Posterior cingulate gyrus (tissue), 11 donors: ENCODE measurements around the gene HIGD2A.
"Not testable (repeated sequence)": the region's sequence is repeated elsewhere in the genome, so short reads cannot be mapped to it uniquely, and the experiment has no call there.

Source experiments
- DNase-seq, 10 donors: peaks; one replicate each; pipeline versions ENCODE4 v3.0.0 to v3.0.0-alpha.2; 2020 to 2021; ENCODE audit warnings: mixed read lengths in 3 of 10
- intact Hi-C: fragments of 100-400 bp; cut with DNase I; formaldehyde crosslinking; loops from one replicate; pipeline ENCODE4 v1.15.1; 2023

The HIGD2A gene

DNA sequence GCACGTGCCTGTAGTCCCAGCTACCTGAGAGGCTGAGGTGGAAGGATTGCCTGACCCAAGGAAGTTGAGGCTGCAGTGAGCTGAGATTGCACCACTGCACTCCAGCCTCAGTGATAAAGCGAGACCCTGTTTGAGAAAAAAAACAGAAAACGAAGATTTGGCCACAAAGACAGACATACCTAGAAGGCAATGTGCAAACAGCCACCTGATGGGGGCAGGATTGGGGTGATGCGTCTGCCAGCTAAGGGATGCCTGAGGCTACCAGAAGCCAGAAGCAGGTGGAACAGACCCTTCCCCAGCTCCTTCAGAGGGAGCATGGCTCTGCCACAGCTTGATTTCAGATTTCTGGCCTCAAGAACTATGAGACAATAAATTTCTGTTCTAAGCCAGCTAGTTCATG is 2.9 kb downstream of the HIGD2A start:
- DNase-seq, result peak in 1 of 10 donors; percentile 41
- intact Hi-C loops, result no loop called here

DNA sequence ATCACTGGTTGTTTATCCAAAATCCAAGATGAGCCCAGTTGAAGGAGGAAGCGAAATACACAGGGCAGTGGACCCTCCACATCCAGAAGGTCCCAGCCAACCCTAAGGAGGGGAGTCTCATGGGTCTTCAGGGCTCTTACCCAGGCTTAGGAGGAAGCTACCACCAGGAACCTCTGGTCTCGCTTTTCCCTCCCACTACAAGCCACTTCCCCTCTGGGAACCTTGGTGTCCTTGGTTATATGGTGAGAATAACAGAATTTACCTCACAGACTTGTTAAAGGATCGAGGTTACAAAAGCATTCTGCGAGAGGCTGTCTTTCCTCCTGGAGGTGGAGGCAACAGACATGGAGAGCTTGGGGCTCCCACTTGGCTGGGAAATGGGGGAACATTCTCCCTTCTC is 3.4 kb downstream of the HIGD2A start:
- DNase-seq, result peak in 1 of 10 donors; percentile 12
- intact Hi-C loops, result no loop called here

DNA sequence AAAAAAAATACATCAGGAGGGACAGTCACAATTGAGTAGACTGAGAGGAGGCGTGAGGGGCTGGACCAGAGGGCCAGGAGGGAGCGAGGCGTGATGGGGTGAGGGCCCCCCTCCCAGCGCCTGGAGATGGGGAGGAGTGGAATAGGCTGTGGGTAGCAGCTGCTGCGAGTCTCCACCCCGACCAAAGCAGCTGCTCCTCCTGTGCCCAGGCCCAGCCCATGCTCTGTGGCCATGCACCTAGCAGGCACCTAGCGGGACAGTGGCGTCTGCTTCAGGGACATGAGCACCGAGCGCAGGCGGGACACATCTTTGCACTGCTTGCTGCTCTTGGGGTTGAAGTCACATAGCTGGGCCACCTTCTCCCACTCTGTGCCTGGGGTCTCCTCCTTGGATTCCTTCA is 4.0 kb downstream of the HIGD2A start:
- intact Hi-C loops, result no loop called here
- peak in 1 of 10 donors; percentile 74 for DNase-seq

DNA sequence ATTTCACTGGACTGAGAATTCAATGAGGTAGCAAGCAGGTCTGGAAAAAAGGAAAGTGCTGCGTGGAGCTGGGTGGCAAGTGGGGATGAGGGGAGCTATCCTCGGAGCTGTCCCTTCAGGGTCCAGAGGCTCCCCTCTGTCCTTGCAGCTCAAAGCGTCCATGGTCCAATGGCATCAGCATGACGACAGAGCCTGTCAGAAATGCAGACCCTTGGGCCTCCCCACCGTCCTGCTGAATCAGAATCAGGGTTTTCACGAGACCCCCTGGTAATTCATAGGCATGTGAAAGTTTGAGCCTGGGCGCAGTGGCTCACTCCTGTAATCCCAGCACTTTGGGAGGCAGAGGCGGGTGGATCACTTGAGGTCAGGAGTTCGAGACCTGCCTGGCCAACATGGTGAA is 5.5 kb downstream of the HIGD2A start:
- DNase-seq, result peak in 1 of 10 donors; percentile 65
- intact Hi-C loops, result no loop called here

DNA sequence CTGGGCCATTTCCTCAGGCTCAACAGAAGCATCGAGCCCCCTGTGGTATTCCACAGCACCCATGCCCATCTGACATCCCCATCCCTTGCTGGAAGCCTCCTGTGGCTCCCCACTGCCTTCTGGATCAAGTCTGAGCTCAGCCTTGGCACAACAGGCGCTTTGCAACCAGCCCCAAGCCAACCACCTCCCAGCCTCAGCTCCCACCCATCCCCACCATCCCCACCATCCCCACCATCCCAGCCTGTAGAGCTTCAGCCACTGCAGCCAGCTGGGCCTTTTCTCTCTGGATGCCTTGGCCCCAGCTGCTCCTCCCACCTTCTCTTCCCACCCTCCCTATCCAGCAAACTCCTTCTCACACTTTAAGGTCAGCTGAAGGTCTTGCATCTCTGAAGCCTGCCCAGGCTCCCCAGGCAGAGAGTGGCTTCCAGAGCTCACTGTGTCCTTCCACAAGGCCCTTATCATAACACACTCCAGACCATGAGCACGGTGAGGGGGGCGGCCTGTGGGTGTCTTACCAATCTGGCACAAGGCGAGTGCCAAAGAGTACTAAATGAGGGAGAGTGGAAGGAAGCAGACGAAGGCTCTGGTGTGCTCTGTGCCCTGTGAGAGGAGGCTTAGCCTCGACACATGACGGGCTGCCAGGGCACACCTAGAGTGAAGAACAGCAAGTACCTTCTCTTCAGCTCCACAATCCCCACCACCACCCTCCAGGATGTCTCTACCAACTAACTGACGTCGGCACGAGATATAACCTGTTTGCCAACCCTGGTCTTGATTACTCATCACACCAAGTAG is 6.5 kb downstream of the HIGD2A start:
- peak in 1 of 10 donors; percentile 85 for DNase-seq
- intact Hi-C loops, result no loop called here

DNA sequence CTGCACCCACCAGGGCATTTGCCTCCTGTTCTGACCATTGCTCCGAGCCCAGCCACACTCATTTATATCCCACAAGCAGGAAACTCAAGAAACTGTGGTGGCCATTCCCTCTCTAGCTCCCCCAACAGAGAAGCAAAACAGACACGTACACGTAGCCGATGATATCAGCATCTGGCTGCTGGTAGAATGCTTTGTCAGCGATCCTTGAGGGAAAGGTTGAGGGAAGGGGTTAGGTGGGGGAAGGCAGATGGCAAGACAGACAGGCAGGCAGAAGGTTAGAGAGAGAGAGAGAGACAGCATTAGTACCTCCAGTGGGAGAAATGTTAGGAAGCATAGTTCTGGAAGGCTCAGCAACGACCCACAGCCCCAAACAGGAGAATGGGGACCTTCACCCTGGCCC is 7.8 kb downstream of the HIGD2A start:
- peak in 1 of 10 donors; percentile 57 for DNase-seq
- intact Hi-C loops, result no loop called here

DNA sequence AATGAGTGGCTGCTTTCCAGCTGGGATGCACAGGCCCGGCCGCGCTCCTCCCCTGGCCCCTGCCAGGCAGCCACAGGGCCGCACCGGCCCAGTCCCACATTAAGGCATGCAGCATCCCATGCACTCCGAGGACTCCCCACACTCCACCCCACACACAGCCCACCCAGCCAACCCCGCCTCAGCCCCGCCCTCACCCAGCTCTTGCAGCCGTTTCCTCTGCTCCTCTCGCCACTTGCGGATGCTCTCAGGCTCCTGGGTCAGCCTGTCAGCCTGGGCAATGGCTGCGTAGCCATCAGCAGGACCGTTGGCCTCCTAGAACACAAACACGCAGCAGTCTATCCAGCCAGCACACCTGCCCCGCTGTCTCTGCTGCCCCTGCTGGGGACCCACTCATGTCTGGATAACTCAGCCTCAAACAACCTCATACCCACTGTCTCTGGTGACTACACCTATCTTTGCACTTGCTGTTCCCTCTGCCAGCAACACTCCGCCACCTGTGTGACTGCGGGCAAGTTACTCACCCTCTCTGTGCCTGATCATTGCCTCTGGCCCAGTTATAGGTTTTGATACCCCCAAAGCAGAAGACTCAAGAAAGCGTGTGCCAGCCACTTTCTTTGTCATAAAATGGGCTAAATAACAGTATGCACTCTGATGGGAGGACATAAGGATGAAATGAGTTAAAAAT is 9.3 kb downstream of the HIGD2A start:
- intact Hi-C loops, result no loop called here
- DNase-seq, result peak in 1 of 10 donors; percentile 57

DNA sequence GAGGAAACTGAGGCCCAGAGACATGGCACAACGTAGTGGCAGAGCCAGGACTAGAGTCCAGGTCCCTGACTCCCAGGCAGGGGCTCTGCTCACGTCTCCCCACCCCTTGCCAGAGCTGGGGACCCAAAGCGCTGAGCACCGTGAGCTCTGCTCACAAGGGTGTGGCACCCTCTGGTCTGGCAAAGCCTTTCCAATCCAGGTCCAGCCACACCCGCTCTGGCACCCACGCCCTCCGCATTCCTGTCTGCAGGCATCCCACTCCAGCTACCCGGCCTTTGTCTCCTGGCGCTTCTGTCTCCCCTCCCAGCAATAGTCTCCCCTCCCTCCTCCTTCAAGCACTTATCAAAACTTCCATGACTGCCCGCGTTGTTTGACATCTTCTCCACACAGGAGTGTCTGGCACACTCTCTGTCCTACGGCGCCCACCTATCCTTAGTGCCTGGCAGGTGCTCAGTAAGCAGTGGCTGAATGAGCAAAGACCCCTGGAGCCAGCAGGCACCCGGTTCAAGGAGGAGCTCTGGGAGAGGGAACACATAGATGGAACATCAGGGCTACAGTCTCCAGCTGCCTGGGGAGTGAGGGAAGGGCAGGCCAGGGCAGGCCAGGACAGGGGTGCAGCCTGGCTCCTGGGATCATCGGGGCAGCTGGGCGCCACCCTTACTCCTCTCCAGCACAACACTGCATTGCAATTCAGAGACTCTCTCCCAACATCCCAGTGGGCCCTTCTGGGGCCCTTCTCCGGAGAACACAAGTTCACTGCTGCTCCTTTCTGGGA is 12.0 kb downstream of the HIGD2A start:
- intact Hi-C loops, result no loop called here
- peak in 1 of 10 donors; percentile 74 for DNase-seq

DNA sequence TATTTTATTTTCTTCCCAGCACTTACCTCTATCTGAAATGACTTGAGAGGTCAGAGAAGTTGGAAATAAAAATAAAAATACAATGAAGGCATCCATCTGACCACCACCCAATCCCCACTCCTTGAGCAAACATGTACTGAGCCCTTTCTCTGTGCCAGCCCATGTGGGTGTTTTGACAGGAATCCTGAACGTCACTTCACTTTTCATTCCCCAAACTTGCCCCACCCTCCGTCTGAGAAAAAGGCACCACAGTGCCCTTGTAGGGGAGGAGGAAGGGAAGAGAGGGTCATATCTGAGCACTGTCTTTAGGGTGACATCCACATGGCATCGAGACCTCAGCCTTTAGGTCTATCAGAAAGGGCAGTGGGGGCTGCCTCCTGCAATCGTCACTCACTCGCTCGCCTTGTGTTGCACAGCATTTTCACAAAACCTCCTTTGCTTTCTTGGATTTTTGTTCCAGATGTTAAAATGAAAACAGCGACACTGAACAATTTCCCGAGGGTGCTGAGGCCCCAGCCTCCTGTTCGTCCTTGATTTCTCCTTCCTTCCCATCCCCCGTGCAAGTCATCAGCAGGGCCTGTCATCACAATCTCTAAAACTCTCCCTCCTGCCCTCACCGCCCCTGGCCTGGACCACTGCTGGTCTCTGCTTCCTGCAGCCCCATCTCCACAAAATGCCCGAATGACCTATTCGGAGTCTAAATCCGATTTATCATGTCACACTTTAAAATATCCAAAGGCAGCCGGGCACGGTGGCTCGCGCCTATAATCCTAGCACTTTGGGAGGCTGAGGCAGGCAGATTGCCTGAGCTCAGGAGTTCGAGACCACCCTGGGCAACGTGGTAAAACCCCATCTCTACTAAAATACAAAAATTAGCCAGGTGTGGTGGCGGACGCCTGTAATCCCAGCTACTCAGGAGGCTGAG is 13.0 kb downstream of the HIGD2A start:
- intact Hi-C loops, result no loop called here
- DNase-seq, result peak in 1 of 10 donors; percentile 43

DNA sequence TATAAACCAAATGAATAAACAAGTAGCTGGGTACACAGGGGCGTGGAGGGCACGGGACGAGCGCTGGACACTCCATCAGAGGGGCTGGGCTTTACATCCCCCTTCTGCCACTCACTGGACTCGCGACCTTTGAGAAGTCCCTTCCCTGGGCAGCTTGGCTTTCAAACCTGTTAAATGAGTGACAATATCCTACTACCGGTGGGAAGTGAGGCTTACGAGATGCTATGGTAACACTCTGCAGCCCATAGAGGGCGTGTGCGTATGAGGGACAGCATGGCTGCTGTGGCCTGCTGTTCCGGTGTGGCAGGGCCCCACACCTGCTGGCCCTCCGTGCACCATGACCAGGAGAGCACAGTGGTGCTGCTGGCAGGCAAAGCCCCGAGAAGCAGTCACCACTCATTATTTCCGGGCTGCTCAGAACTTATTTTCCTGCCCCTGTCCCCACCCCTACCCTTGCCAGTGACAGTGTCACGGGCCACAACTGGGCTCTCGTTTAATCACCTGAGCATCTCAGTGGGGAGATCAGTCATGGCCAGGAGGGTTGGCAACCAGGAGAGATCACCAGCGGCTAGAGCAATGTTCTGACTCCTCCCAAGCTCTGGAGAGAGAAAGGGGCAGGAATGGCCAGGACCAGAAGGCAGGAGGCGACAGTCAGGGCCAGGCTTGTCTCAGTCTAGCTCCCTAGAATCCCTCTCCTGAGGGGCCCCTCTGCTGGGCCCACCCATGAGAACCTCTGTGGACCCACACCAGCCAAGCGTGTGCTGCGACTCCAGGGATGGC is 17.3 kb downstream of the HIGD2A start:
- intact Hi-C loops, result no loop called here
- DNase-seq, result peak in 1 of 10 donors; percentile 67

DNA sequence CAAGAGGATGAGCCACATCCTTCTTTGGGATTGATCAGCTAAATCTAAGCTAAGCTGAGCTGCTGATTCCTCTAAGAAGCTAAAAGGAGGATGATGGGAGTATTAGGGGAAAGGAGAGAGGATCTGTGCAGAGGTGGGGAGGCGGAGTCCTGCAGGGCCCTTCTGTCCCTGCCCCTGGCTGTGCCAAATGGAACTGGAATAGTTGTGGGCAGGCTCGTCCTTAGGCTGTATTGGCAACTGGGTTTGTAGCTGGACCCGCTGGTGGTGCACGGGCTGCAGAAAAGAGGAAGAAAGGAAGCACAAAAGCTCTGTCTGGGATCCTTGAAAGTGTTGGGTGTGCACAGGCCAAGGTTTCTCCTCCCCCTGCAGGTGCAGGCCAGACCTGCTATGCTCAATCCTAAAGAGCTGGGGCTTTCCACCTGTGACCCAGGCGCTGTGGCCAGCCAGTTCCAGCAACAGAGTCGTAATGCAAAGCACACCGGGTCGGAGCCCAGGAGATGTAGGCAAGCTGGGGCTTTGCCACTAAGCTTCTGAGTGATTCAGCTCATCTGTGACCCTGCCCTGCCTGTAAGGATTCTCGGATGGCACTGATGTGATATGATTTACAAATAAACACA is 18.0 kb downstream of the HIGD2A start:
- peak in 1 of 10 donors; percentile 46 for DNase-seq
- intact Hi-C loops, result no loop called here

DNA sequence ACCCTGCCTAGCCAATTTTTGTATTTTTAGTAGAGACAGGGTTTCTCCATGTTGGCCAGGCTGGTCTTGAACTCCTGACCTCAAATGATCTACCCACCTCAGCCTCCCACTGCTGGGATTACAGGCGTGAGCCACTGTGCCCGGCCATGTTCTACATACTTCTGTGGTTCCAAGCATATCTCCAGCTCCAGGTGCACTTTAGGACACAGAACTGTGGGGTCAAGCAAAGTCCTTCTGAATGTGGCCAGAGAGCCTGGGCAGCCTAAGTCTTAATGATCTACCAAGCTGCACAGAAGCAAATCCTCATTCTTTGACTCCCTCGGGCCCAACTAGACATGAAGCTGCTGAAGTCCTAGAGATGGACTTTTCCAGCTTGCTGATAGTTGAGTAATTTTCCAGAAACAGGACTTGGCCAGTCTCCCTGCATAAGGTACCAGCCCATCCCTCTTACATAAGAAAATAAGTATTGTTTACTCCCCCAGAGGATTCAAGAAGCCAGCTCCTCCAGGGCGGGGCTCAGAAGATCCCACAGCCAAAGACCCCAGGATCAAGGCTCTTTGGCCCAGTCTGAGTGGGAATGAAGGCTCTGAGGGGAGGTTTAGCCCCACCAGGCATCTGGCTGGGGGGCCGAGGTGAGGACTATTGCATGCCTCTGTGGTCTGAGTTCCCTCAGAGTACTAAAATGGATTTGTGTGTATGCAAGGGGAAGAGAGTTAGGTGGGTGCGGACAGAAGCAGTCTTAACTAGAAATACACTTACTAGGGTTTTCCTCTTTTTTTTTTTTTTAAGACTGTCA is 19.1 kb downstream of the HIGD2A start:
- peak in 1 of 10 donors; percentile 40 for DNase-seq
- intact Hi-C loops, result no loop called here

DNA sequence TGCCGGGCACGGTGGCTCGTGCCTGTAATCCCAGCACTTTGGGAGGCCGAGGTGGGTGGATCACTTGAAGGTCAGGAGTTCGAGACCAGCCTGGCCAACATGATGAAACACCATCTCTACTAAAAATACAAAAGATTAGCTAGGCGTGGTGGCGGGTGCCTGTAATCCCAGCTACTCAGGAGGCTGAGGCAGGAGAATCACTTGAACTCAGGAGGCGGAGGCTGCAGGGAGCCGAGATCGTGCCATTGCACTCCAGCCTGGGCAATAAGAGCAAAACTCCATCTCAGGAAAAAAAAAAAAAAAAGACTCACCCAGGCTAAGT is 19.7 kb downstream of the HIGD2A start:
- intact Hi-C loops, result not testable (repeated sequence)
- DNase-seq, result peak in 1 of 10 donors; percentile 21

DNA sequence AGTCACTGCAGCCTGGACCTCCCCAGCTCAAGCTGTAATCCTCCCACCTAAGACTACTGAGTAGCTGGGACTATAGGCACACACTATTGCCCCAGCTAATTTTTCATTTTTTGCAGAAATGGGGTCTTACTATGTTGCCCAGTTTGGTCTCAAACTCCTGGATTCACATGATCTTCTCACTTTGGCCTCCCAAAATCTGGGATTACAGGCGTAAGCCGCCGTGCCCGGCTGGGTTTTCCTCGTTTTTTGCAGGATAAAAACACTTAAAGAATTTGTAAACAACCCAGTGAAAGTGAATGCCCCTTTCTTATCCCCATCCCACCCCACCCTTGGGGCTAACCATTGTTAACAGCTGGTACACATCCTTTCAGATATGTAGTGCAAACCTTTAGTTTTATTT is 20.0 kb downstream of the HIGD2A start:
- intact Hi-C loops, result no loop called here

DNA sequence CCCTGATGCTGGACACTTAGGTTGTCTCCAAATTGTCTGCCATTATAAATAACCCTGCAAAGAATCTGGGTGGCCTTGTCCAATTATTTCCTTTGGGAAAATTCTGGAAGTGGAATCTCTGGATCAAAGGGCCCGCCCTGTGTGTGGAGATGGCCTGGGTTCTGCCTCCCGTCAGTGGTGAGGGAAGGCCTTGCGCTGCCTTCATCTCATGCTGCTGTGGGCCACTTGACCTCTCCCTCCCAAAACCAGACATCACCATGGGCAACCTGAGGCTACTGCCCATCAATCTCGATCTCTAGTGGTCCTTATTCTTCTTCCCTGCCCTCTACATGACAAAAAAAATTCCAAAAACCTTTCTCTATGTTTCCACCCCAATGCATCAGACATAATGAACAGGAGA is 21.2 kb downstream of the HIGD2A start:
- DNase-seq, result peak in 1 of 10 donors; percentile 42
- intact Hi-C loops, result no loop called here

More for the DNA sequence above, 20.0 kb downstream of the HIGD2A start:
- peak in 1 of 10 donors; percentile 51 for DNase-seq

DNA sequence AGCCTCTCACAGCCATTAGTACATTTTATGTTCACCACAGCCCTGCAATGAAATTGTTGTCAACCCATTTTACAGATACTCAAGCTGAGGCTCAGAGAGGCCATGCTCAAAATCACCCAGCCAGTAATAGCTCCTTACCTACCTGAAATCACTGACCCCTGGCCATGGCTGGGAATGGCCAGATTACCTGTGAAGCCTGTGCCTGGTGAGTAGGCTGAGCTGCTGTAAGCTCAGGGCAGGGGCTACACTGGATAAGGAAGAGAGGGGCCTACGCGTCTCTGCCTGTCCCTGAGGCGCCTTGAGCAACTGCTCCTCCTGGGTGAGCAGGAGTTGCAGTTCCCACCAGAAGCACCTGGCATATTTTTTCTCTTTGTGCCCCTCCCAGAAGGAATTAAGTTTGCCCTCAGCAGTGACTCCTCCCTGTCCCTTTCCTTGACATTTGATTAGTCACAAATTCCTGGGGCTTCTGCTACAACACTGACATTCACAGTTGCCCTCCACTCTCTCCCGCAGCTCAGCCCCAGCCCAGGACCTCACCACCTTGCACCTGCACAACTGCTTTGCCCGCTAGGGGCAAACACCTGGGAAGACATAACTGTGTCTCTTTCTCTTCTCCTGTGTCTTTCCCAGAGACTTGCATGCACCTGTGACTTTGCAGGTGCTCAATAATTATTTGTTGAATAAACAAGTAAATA is 22.1 kb downstream of the HIGD2A start:
- intact Hi-C loops, result no loop called here
- DNase-seq, result peak in 1 of 10 donors; percentile 22

DNA sequence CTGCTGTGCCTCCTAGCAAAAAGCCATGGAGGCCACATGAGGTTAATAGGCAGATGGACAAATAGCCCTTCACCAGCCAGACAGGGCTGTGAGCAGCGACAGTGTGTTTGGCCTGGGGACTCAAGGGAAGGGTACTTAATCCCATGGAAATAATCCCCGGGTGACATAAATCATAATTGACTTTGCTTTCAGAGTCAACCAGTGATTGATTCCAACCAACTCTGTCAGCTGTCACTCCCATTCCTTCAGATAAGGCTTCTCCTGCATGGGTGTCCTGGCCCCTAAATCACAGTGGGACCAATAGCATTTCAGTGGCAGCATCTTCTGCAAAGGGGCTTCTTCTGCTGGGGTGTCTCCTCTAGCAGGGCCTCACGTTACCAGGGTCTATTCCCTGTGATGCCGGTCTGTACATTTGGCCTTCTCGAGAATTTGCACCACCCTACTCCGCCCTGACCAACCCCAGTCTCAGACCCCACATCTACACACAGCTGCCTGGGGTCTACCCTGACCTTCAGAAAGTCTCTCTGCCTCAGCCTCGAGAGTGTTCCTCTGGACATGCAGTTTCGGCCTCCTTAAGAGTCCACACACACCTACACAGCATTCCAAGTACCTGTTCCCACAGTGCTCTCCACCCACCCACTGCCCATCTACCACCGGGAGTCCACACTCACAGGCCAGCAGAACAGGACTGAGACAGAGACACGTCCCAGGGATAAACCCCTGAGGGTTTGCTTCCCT is 24.1 kb downstream of the HIGD2A start:
- peak in 1 of 10 donors; percentile 22 for DNase-seq
- intact Hi-C loops, result no loop called here
